HG02943 (cell line): ENCODE measurements around the gene STMND1.
"Not testable (repeated sequence)": the region's sequence is repeated elsewhere in the genome, so short reads cannot be mapped to it uniquely, and the experiment has no call there.

Source experiments
- ATAC-seq: cut with Tn5 transposase; IDR thresholded peaks from one replicate; pipeline ENCODE4 v1.9.1; 2021; ENCODE audit warnings: mild to moderate bottlenecking, low read depth, moderate library complexity; ENCODE audit not compliant: unreplicated experiment

The STMND1 gene

GRCh38 chr6:17101422-17102257 is at the start of gene STMND1:
STMND1 (plus strand) TSS chr6:17102050; CDS start chr6:17102258, 208 bp downstream.
- no peak for ATAC-seq

GRCh38 chr6:17054647-17055046 is 47.2 kb upstream of the STMND1 start:
- no peak for ATAC-seq

- ATAC-seq: no peak
Measured at GRCh38 chr6:17057322-17057721, 44.5 kb upstream of the STMND1 start.

- no peak for ATAC-seq
Measured at GRCh38 chr6:17058550-17058949, 43.3 kb upstream of the STMND1 start.

- no peak for ATAC-seq
Measured at GRCh38 chr6:17059022-17059421, 42.8 kb upstream of the STMND1 start.

- ATAC-seq: no peak
Measured at GRCh38 chr6:17059850-17060249, 42.0 kb upstream of the STMND1 start.

- ATAC-seq: no peak
Measured at GRCh38 chr6:17061097-17061496, 40.8 kb upstream of the STMND1 start.

GRCh38 chr6:17062871-17063440 is 38.9 kb upstream of the STMND1 start:
- ATAC-seq: no peak

- ATAC-seq: no peak
Measured at GRCh38 chr6:17064975-17065374, 36.9 kb upstream of the STMND1 start.

- no peak for ATAC-seq
Measured at GRCh38 chr6:17066610-17067009, 35.2 kb upstream of the STMND1 start.

- not testable (repeated sequence) for ATAC-seq
Measured at GRCh38 chr6:17068972-17069371, 32.9 kb upstream of the STMND1 start.

GRCh38 chr6:17070400-17070799 is 31.4 kb upstream of the STMND1 start:
- not testable (repeated sequence) for ATAC-seq

- not testable (repeated sequence) for ATAC-seq
Measured at GRCh38 chr6:17073596-17073995, 28.3 kb upstream of the STMND1 start.

GRCh38 chr6:17081273-17081672 is 20.6 kb upstream of the STMND1 start:
- ATAC-seq: no peak

- no peak for ATAC-seq
Measured at GRCh38 chr6:17081860-17082508, 19.9 kb upstream of the STMND1 start.

GRCh38 chr6:17083397-17083796 is 18.5 kb upstream of the STMND1 start:
- ATAC-seq: no peak

GRCh38 chr6:17086469-17086868 is 15.4 kb upstream of the STMND1 start:
- ATAC-seq: no peak

- no peak for ATAC-seq
Measured at GRCh38 chr6:17088091-17088611, 13.7 kb upstream of the STMND1 start.

- no peak for ATAC-seq
Measured at GRCh38 chr6:17091122-17091521, 10.7 kb upstream of the STMND1 start.

- no peak for ATAC-seq
Measured at GRCh38 chr6:17093686-17094085, 8.2 kb upstream of the STMND1 start.

GRCh38 chr6:17096096-17096495 is 5.8 kb upstream of the STMND1 start:
- ATAC-seq: no peak
